GM18867 (cell line): ENCODE measurements around the gene ETV4.
A peak's percentile ranks its signal among the peaks of the same experiment; 100 is the strongest.
"Not testable (repeated sequence)": the region's sequence is repeated elsewhere in the genome, so short reads cannot be mapped to it uniquely, and the experiment has no call there.

Experiments
- ATAC-seq: cut with Tn5 transposase; IDR thresholded peaks from one replicate; pipeline ENCODE4 v1.9.1; 2021; ENCODE audit warnings: mild to moderate bottlenecking, moderate library complexity; ENCODE audit not compliant: unreplicated experiment

ETV4 gene

DNA sequence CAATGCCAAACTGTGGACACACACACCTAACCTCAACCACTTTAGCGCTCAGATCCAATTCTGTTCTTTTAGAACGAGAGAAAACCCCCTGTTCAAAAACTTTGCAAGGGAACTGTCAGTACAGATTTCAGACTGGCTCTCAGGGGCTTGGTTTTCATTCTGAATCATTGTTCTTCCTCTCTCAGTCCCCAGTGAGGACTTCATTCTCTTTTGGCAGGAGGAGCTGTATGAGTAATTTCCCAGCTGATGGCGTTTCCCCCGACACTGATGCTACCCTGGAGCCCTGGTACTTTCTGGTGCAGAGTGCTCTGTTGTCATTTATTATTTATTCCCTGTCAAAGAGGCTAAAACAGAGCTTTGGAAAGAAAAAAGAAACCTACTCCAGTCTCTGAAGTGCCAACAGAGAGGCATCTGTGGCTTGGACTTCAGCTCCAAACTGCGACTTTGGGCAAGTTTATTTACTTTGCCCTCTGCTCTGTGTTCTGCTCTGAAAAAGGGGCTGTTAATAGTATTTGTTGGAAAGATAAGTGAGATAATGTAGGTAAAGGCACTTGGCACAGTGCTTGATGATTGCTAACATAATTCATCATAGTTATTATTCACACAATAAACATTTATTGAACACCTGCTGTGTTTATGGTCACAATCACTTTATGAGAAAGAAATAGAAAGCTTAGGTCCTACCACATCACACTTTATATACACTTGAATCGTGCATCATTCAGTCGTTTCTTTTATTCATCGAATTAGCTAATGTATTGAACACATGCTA lies 28.3 kb downstream of the ETV4 start:
- ATAC-seq, result peak; percentile 42

DNA sequence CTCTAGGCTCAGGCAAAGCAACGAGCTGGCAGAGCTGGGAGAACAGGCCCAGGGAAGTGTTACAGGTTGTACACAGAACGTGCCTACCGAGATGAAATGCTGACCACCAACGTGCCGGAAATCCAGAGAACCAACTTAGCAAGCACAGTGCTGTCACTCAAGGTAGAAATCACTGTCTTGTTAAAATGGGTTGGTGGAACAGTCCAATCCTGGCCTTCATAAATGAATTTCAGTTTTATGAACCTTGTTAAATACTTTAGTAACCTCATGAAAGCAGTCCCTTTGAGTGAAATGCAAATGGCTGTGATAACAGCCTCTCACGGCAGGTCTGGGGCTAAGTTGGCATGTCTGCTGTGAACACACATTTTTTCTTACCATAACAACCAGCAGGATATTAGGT lies 29.0 kb downstream of the ETV4 start:
- ATAC-seq, result peak; percentile 28

DNA sequence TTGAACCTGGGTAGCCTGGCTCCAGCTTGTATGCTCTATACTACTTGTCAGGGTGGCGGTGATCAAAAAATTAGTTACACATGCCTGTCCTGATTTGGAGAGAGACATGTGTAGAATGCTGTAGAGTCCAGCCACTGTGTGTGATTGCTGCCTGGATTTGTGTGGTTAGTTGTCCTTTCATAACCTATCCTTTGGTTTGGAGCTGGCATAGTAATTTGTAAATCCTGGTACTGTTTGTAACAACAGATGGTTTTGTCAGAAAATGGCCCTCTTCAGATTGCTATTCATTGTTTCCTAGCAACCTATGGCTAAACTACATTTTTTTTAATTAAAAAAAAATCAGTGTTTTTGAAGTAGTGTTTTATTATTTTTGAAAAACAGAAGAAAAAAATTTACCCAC lies 30.5 kb downstream of the ETV4 start:
- no peak for ATAC-seq

DNA sequence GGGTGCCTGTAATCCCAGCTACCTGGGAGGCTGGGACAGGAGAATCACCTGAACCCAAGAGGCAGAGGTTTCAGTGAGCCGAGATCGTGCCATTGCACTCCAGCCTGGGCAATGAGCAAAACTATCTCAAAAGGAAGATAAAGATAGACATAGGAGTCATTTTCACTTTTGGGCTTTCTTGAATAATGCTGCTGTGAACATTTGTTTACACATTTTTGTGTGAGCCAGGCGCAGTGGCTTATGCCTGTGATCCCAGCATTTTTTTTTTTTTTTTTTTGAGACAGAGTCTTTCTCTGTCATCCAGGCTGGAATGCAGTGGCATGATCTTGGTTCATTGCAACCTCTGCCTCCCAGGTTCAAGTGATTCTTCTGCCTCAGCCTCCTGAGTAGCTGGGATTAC lies 34.9 kb downstream of the ETV4 start:
- not testable (repeated sequence) for ATAC-seq

DNA sequence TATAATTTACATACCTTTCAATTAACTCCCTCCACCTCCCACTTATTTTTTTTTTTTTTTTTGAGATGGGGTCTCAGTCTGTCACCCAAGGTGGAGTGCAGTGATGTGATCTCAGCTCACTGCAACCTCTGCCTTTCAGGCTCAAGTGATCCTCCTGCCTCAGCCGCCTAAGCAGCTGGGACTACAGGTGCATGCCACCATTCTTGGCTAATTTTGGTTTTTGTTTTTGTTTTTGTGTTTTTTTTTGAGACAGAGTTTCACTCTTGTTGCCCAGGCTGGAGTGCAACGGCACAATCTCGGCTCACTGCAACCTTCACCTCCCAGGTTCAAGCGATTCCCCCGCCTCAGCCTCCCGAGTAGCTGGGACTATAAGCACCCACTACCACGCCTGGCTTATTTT lies 36.7 kb downstream of the ETV4 start:
- not testable (repeated sequence) for ATAC-seq

DNA sequence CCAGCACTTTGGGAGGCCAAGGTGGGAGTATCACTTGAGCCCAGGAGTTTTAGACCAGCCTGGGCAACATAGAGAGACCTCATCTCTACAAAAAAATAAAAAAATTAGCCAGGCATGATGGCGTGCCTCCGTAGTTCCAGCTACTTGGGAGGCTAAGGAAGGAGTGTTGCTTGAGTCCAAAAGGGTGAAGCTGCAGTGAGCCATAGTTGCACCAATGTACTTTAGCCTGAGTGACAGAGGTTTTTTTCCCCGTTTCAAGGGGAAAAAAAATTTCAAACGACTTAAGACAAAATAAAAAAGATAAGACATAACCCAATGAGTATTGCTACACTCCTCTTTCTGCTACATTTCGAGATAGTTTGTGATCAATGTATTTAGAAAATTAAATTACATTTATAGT lies 55.5 kb downstream of the ETV4 start:
- ATAC-seq, result no peak

DNA sequence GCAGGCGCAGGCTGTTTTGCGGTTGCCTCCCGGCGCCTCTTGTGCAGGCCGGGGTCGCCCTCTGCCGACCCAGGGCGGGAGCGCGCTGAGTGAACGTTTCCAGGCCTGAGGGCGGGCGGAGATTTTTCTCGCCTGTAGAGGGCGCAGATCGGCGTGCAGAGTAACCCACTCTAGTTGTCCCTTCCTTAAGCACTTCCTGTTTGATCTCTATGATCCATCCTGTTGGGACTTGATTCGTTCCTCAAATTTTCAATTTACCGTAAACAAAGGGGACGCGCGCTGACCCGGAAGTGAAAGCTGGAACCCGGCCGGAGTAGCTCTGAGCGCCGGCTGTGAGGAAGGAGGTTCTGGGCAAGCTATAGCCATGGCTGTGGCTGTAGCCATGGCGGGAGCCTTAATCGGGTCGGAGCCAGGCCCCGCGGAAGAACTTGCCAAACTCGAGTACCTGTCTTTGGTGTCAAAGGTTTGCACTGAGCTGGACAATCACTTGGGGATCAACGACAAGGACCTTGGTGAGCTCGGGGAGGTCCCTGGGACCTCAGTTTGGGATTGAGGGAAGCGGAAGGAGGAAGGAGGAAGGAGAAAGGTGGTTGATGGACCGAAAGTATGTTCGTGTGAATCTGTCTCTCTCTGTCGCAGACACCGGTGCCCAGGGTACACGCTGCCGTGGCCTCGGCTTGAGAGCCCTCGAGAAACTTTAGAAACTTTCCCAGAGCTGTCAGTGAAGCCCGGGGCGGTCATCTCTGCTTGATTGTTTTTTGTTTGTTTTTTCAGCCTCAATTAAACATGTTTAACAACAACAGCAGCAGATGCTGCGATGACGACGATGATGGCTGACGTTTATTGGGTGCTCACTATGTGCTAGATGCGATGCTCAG lies 62.2 kb downstream of the ETV4 start, which contains the start of gene DHX8:
Gene DHX8 (plus strand): TSS at position 302 of the 878 bp plus-strand sequence. CDS start 63 bp downstream, at position 365.
- peak; percentile 93 for ATAC-seq

DNA sequence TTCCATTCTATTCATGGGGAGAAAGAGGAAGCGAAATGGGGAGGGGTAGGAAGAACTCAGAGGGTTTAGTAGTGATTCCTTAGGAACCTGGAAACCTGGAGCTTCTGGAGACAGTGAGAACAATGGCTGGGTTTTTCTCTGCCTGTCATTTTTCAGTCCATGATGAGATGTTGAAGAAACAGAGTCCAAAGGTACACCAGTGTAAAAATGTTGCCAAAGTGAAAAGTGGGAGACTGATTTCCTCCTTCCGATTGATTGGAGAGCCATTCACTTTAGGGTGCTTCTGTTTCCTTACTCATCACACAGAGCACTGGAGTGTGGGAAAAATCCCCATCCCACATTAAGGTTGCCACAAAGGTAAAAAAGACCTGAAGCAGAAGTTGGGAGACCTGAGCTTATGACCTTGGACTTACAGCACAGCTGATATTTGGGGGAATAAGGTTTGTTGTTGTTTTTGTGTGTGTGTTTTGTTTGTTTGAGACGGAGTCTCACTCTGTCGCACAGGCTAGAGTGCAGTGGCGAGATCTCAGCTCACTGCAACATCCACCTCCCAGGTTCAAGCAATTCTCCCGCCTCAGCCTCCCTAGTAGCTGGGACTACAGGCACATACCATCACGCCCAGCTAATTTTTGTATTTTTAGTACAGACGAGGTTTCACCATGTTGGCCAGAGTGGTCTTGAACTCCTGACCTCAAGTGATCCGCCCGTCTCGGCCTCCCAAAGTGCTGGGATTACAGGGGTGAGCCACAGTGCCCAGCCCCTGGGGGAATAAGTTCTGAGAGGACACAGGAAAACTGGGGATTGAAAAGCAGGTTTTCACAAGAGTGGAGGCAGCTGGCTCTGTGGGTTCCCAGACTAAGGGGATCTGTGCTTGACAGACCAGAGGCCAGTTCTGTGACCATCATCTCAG lies 63.8 kb downstream of the ETV4 start:
- no peak for ATAC-seq

DNA sequence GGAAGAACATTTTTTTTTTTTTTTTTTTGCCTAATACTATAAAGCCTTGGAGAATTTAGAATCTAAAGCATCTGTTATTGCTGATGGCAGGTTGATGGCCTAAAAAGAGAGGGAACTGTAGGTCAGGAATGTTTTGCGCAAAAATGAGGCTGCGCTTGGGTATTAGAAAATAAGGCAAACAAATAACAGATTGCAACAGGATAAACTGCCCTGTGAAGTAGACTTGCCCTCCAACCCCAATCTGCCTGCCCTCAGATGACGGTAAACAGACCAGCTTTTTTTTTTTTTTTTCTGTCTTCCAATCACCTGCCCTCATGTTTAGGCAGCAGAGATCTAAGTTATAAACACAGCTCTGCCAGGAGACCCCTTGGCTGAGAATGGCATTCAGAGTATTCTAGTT lies 66.2 kb downstream of the ETV4 start:
- no peak for ATAC-seq
